WTC11 (cell line): ENCODE measurements around the gene RPL26. TPM values are rescaled to one million over a fixed set of nuclear protein-coding genes. Genes with fewer than 3 reads are reported as not detected.
A peak's percentile ranks its signal among the peaks of the same experiment; 100 is the strongest.

Source experiments
- AFF4 ChIP-seq: sonication (generic); formaldehyde crosslinking; IDR thresholded peaks from 2 replicates; pipeline ENCODE4 v1.8.1; 2023; ENCODE audit warnings: mild to moderate bottlenecking, missing genetic modification reagents, borderline replicate concordance
- ESRRA ChIP-seq: sonication (generic); formaldehyde crosslinking; IDR thresholded peaks from 2 replicates; pipeline ENCODE4 v1.8.1; 2022; ENCODE audit warnings: mild to moderate bottlenecking, missing genetic modification reagents, borderline replicate concordance
- IRF2 ChIP-seq: sonication (generic); formaldehyde crosslinking; IDR thresholded peaks from 2 replicates; pipeline ENCODE4 v1.8.0; 2022; ENCODE audit warnings: low read depth, missing genetic modification reagents, borderline replicate concordance
- JUN ChIP-seq: sonication (generic); formaldehyde crosslinking; IDR thresholded peaks from 2 replicates; pipeline ENCODE4 v1.8.0; 2023; ENCODE audit warnings: mild to moderate bottlenecking, missing genetic modification reagents
- NFATC4 ChIP-seq: fragments of 250-450 bp; sonication (Bioruptor Pico); IDR thresholded peaks from 2 replicates; pipeline ENCODE4 v1.9.0; 2021; ENCODE audit warnings: mild to moderate bottlenecking
- NFE2L1 ChIP-seq: sonication (generic); formaldehyde crosslinking; IDR thresholded peaks from 2 replicates; pipeline ENCODE4 v1.8.1; 2023; ENCODE audit warnings: missing genetic modification reagents
- NR2C2 ChIP-seq: sonication (generic); formaldehyde crosslinking; IDR thresholded peaks from 2 replicates; pipeline ENCODE4 v1.8.0; 2022; ENCODE audit warnings: mild to moderate bottlenecking, missing genetic modification reagents
- PRRX2 ChIP-seq: fragments of 250-450 bp; sonication (Bioruptor Pico); IDR thresholded peaks from 2 replicates; pipeline ENCODE4 v1.8.0; 2021; ENCODE audit warnings: mild to moderate bottlenecking
- ZNF263 ChIP-seq: sonication (generic); formaldehyde crosslinking; IDR thresholded peaks from 2 replicates; pipeline ENCODE4 v1.8.1; 2022; ENCODE audit warnings: low read depth, mild to moderate bottlenecking, moderate library complexity, missing genetic modification reagents
- ZSCAN18 ChIP-seq: fragments of 250-450 bp; sonication (Bioruptor Pico); IDR thresholded peaks from 2 replicates; pipeline ENCODE4 v2.1.2; 2022; ENCODE audit warnings: mild to moderate bottlenecking, moderate library complexity
- total RNA-seq: library from RNA; stranded (reverse); gene quantifications from 3 replicates; pipeline ENCODE4 v1.2.3, GENCODE V29; 2021
- TF ChIP-seq, protein P1 (sequence below): fragments of 250-450 bp; sonication (Bioruptor Pico); IDR thresholded peaks from 2 replicates; pipeline ENCODE4 v1.9.0; 2021; ENCODE audit warnings: moderate library complexity, mild to moderate bottlenecking, inconsistent platforms, borderline replicate concordance
- TF ChIP-seq, protein P2 (sequence below): sonication (generic); formaldehyde crosslinking; IDR thresholded peaks from 2 replicates; pipeline ENCODE4 v1.8.1; 2022; ENCODE audit warnings: mild to moderate bottlenecking, moderate library complexity, missing genetic modification reagents
- TF ChIP-seq, protein P3 (sequence below): sonication (generic); formaldehyde crosslinking; IDR thresholded peaks from 2 replicates; pipeline ENCODE4 v1.8.1; 2023; ENCODE audit warnings: mild to moderate bottlenecking, moderate library complexity, missing genetic modification reagents
- TF ChIP-seq, protein P4 (sequence below): sonication (generic); formaldehyde crosslinking; IDR thresholded peaks from 2 replicates; pipeline ENCODE4 v1.8.0; 2023; ENCODE audit warnings: missing genetic modification reagents, mild to moderate bottlenecking, borderline replicate concordance
- TF ChIP-seq, protein P5 (sequence below): sonication (generic); formaldehyde crosslinking; IDR thresholded peaks from 2 replicates; pipeline ENCODE4 v1.8.1; 2022; ENCODE audit warnings: low read depth, missing genetic modification reagents, borderline replicate concordance

Gene RPL26
- total RNA-seq, 1 experiment from 2014 or later: 1,825 TPM

DNA sequence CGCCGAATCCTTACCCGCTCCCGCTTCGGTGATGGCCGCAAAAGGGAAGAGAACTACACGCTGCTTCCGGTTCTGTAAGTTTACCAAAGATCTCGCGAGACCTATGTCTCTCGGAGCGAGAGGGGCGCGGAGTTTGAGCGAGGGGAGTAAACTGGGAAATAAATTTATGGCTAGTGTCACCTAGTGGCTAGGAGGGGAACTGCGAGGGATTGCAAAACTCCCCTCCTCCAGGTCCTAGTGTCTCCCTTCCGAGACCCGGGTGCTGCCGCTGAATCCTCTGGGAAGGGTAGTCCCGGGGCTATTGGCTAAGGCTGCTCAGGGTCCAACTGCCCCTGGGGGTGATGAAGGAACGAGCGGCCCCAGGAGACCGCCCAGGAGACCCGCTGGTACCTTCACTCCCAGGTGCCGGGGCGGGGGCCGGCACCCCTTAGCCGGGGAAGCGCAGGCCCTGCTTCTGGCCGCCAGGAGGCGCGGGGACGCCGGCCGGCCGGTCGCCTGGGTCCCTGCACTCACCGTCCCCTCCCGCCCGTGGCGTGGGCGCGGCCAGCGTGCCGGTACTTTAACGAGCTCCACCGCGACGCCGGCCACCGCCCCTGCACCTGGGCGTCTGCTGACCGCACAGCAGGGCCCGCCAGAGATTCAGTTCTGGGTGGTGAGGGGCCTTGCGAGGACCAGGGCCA, at the start of gene RPL26 (continued):
- TF ChIP-seq AFF4 (CRISPR knock-in tag): peak; percentile 13; the same call in 1 of the 2 replicates
- TF ChIP-seq, protein P1, sequence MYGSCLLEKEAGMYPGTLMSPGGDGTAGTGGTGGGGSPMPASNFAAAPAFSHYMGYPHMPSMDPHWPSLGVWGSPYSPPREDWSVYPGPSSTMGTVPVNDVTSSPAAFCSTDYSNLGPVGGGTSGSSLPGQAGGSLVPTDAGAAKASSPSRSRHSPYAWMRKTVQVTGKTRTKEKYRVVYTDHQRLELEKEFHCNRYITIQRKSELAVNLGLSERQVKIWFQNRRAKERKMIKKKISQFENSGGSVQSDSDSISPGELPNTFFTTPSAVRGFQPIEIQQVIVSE: no peak
- TF ChIP-seq, protein P2, sequence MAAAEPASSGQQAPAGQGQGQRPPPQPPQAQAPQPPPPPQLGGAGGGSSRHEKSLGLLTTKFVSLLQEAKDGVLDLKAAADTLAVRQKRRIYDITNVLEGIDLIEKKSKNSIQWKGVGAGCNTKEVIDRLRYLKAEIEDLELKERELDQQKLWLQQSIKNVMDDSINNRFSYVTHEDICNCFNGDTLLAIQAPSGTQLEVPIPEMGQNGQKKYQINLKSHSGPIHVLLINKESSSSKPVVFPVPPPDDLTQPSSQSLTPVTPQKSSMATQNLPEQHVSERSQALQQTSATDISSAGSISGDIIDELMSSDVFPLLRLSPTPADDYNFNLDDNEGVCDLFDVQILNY (CRISPR knock-in tag): no peak
- TF ChIP-seq ESRRA (CRISPR knock-in tag): peak; percentile 29; the same call in 1 of the 2 replicates
- TF ChIP-seq JUN (CRISPR knock-in tag): no peak
- no peak for TF ChIP-seq ZSCAN18 (CRISPR knock-in tag)
- no peak for TF ChIP-seq NR2C2
- TF ChIP-seq IRF2 (CRISPR knock-in tag): no peak
- TF ChIP-seq PRRX2 (CRISPR knock-in tag): no peak
- TF ChIP-seq, protein P3, sequence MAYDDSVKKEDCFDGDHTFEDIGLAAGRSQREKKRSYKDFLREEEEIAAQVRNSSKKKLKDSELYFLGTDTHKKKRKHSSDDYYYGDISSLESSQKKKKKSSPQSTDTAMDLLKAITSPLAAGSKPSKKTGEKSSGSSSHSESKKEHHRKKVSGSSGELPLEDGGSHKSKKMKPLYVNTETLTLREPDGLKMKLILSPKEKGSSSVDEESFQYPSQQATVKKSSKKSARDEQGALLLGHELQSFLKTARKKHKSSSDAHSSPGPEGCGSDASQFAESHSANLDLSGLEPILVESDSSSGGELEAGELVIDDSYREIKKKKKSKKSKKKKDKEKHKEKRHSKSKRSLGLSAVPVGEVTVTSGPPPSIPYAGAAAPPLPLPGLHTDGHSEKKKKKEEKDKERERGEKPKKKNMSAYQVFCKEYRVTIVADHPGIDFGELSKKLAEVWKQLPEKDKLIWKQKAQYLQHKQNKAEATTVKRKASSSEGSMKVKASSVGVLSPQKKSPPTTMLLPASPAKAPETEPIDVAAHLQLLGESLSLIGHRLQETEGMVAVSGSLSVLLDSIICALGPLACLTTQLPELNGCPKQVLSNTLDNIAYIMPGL (CRISPR knock-in tag): peak; percentile 94
- TF ChIP-seq NFE2L1 (CRISPR knock-in tag): 0 out of 2 replicates have a peak, but pooled peaks have one; percentile 44
- TF ChIP-seq ZNF263: no peak
- TF ChIP-seq, protein P4, sequence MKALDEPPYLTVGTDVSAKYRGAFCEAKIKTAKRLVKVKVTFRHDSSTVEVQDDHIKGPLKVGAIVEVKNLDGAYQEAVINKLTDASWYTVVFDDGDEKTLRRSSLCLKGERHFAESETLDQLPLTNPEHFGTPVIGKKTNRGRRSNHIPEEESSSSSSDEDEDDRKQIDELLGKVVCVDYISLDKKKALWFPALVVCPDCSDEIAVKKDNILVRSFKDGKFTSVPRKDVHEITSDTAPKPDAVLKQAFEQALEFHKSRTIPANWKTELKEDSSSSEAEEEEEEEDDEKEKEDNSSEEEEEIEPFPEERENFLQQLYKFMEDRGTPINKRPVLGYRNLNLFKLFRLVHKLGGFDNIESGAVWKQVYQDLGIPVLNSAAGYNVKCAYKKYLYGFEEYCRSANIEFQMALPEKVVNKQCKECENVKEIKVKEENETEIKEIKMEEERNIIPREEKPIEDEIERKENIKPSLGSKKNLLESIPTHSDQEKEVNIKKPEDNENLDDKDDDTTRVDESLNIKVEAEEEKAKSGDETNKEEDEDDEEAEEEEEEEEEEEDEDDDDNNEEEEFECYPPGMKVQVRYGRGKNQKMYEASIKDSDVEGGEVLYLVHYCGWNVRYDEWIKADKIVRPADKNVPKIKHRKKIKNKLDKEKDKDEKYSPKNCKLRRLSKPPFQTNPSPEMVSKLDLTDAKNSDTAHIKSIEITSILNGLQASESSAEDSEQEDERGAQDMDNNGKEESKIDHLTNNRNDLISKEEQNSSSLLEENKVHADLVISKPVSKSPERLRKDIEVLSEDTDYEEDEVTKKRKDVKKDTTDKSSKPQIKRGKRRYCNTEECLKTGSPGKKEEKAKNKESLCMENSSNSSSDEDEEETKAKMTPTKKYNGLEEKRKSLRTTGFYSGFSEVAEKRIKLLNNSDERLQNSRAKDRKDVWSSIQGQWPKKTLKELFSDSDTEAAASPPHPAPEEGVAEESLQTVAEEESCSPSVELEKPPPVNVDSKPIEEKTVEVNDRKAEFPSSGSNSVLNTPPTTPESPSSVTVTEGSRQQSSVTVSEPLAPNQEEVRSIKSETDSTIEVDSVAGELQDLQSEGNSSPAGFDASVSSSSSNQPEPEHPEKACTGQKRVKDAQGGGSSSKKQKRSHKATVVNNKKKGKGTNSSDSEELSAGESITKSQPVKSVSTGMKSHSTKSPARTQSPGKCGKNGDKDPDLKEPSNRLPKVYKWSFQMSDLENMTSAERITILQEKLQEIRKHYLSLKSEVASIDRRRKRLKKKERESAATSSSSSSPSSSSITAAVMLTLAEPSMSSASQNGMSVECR (CRISPR knock-in tag): no peak
- TF ChIP-seq, protein P5, sequence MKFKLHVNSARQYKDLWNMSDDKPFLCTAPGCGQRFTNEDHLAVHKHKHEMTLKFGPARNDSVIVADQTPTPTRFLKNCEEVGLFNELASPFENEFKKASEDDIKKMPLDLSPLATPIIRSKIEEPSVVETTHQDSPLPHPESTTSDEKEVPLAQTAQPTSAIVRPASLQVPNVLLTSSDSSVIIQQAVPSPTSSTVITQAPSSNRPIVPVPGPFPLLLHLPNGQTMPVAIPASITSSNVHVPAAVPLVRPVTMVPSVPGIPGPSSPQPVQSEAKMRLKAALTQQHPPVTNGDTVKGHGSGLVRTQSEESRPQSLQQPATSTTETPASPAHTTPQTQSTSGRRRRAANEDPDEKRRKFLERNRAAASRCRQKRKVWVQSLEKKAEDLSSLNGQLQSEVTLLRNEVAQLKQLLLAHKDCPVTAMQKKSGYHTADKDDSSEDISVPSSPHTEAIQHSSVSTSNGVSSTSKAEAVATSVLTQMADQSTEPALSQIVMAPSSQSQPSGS (CRISPR knock-in tag): no peak
- no peak for TF ChIP-seq NFATC4 (CRISPR knock-in tag)
